G401 (cell line): ENCODE results near the gene EBNA1BP2. TPM values are rescaled to one million over a fixed set of nuclear protein-coding genes. Genes with fewer than 3 reads are reported as not detected.
"Not testable (repeated sequence)": the region's sequence is repeated elsewhere in the genome, so short reads cannot be mapped to it uniquely, and the experiment has no call there.

Experiments used
- DNase-seq: peaks from one replicate; pipeline ENCODE4 v3.0.0-alpha.2; 2015; ENCODE audit warnings: low spot score
- in situ Hi-C: cut with HindIII; loops from 2 replicates; pipeline ENCODE4 v1.10.0; 2016; ENCODE audit warnings: low sequenced_read_pairs, mixed read lengths
- total RNA-seq: library from RNA; depleted of rRNA; stranded (reverse); fragments of >200 nt; shearing (Covaris generic); gene quantifications from 2 replicates; pipeline ENCODE4 v1.2.3, GENCODE V29; 2014; rRNA removed

Gene EBNA1BP2, protein sequence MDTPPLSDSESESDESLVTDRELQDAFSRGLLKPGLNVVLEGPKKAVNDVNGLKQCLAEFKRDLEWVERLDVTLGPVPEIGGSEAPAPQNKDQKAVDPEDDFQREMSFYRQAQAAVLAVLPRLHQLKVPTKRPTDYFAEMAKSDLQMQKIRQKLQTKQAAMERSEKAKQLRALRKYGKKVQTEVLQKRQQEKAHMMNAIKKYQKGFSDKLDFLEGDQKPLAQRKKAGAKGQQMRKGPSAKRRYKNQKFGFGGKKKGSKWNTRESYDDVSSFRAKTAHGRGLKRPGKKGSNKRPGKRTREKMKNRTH
- 300 and 331 TPM in 2 replicates for total RNA-seq

DNA sequence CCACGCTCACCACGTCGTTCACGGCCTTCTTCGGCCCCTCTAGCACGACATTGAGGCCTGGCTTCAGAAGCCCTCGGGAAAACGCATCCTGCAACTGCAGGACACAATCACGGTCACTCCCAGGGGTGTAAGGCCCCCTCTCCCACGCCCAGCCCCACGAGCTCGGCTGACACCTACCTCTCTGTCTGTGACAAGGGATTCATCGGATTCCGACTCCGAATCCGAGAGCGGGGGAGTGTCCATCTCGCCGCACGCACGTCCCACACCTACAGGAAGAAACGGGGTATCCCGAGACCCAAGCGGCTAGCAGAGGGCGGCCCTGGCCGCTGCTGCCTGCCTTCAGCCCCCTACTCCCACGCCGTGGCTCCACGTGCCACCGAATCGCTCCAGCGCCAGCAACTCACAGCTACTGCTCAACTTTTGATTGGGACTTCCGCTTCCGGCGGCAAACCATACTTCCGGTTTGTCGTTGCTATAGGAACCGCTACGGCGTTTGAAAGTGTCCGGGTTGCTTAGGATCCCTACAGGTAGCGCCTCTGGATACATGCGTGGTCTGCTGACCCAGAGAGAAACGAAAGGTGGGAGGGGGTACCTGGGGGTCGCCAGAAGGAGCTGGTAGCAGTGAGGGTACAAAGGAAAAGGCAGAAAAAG lies at the start of gene EBNA1BP2, which contains the start of gene CFAP57:
Gene EBNA1BP2, minus strand, starts transcription at position 415 of the 651 bp plus-strand sequence. Its CDS starts 172 bp downstream, at position 243.
Gene CFAP57, plus strand, starts transcription at position 455 of the 651 bp plus-strand sequence. CDS start 424 bp downstream, outside the sequence.
- in situ Hi-C loops, result no loop called here
- peak; percentile 94 for DNase-seq

DNA sequence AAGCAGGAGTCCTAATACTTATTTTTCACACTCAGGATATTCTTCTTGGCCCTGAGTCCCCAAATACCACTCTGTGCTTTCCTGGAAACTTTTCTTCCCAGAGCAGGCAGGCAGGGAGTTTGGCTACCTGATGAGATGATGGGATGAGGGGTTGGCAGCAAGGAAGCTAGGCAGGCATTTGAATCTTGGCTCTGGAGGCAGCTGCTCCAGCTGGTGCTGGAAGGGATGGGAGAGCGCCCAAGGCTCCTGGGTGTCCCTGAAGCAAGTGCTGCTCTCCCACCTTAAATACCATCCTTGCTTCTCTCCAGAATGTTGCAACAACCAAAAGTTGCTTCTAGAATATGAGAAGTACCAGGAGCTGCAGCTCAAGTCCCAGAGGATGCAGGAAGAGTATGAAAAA lies 49.7 kb upstream of the EBNA1BP2 start:
- DNase-seq, result no peak
- in situ Hi-C loops, result no loop called here

DNA sequence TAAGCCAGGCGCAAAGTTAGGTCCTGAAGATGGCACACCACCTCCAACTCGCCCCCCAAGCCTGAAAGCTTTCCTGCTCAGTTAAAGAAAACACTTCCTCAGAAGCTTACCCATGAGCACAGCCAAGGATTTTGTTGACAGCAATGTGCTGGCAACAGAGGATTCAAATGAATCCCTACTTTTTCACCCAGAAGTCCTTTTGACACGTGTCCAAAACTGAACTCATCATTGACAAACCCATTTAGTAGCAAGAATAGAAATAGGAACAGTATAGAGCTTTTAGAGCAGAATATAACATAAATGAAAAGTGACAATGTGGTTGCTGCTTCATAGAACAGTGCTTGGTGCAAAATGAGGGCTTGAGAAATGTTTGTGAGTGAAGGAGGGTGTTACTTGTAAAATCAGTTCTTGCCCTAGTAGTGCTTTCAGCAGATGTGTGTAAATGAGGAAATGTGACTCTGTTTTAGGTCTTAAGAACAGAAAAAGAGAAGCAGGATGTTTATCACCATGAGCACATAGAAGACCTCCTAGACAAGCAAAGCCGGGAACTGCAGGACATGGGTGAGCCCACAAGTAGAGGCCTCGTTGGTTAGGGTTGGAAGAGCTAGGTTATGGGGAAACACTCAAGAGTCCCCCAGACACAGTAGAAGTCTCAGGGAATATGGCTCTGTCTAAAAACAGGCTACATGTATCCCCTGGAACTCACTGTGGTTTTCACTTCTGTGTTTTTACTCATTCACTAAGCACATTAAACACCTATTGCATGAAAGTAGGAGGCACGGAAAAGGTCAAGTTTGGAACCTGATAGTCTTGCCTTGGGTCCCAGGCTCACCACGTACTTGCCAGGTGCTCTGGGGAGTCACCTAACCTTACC lies 49.1 kb upstream of the EBNA1BP2 start:
- no peak for DNase-seq
- in situ Hi-C loops, result no loop called here

DNA sequence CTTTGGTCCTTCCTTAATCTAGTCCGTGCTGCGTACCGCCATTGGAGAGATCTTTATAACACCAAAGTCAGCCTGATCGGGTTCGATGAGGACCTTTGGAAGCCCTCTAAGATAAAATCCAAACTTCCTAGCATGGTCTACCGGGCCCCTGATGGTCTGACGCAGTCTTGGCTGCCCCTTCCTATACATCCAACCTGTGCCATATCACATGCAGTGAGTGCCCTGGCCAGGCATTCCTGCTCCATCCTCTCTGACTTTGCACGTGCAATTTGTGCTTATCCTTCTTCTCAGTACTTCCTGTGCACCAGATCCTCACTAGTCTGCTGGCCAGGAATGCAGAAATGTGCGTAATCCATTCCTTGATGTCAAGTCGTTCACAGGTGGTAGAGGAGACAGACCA lies 45.7 kb upstream of the EBNA1BP2 start:
- in situ Hi-C loops, result no loop called here
- DNase-seq, result no peak

DNA sequence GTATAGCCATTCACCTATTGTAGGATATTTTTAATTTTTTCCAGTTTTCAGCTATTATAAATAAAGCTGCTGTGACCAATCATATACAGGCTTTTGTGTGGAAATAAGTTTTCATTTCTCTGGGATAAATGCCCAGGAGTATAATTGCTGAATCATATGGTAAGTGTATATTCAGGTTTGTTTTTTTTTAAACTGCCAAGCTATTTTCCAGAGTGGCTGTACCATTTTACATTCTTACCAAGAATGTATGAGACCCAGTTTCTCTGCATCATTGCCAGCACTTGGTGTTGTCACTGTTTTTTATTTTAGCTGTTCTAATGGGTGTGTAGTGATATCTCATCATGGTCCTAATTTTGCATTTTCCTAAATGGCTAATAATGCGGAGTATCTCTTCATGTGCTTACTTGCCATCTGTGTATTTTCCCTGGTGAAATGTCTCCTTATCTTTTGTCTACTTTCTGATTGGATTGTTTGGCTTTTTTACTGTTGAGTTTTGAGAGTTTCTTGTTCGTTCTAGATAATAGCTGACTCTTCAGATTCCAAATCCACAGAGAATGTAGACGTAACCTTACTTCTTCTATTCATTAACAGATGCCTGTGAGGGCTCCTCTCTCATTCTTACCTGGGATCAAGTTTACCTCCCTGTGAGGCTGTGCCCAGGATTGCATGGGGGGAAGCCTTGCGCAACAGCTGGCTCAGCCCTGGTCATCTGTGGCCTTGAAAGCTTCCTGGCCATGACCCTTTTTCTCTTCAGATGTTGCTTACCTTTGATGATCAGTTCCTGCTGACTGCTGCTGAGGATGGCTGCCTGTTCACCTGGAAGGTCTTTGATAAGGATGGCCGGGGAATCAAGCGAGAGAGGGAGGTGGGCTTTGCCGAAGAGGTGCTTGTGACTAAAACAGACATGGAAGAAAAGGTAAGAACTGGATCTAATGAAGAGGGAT lies 42.7 kb upstream of the EBNA1BP2 start:
- in situ Hi-C loops, result no loop called here
- no peak for DNase-seq

DNA sequence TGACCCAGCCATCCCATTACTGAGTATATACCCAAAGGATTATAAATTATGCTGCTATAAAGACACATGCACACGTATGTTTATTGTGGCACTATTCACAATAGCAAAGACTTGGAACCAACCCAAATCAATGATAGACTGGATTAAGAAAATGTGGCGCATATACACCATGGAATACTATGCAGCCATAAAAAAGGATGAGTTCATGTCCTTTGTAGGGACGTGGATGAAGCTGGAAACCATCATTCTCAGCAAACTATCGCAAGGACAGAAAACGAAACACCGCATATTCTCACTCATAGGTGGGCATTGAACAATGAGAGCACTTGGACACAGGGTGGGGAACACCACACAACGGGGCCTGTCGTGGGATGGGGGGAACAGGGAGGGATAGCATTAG lies 36.2 kb upstream of the EBNA1BP2 start:
- in situ Hi-C loops, DNase-seq: not testable (repeated sequence)

DNA sequence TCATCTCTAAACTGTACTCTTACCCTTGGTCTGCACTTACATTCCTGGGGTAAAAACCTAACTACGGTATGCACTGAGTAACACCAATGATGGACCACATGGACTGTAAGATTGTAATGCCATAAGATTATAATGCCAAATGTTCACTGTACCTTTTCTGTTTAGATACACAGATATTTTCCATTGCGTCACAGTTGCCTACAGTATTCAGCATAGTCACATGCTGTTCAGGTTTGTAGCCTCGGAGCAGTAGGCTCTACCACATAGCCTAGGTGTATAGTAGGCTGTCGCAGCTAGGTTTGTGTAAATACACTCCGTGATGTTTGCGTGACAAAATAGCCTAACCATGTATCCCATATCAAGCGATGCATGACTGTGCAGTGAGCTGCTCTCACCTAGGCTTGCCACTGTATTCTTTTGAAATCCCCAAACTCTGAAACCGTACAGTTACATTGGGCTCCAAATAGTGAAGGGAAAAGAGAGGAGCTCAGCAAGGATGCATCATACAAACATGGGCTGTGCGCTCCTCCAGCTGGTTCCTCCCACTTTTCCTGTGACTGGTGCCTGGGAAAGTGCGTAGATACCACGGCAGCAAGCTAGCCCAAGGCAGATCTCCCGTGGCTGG lies 35.3 kb upstream of the EBNA1BP2 start:
- no peak for DNase-seq
- in situ Hi-C loops, result no loop called here

DNA sequence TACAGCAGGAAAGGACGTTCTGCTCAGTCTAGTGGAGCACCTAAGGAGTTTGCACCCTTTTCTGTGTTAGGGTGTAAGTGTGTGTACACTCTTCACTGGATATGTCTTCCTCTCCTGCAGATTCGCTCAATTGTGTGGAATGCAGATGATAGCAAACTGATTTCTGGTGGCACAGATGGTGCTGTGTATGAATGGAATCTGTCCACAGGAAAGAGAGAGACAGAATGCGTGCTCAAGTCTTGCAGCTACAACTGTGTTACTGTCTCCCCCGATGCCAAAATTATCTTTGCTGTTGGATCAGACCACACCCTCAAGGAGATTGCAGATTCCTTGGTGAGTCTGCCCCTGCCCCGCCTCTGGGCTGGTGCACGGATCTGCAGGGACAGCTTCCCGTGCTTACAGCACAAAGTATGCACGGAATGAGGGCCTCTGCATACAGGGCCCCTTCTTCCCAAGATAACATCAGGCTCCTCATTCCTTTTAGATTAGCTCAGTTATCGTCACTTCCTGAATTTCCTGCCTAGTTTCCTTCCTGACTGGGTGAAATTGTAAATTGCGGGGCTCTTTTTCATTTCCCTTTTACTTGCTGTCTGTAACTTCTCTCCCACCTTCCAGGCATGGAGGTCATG lies 34.6 kb upstream of the EBNA1BP2 start:
- peak; percentile 46 for DNase-seq
- in situ Hi-C loops, result no loop called here

DNA sequence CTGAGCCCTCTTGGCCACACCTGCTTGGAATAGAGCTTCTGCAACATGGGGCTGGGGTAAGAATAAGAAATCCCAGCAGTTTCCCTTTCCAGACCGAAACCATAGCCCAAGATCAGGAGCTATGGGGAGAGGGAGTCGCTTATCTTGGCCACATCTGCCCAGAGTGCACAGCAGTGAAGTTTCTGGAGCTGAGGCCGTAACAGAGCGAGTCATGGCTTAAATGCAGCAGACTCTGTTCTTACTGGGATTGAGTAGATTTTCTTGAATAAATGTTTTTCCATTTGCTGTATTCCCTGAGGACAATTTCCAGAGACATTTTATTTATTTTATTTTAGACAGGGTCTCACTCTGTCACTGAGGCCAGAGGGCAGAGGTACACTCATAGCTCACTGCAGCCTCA lies 33.6 kb upstream of the EBNA1BP2 start:
- in situ Hi-C loops, result no loop called here
- DNase-seq, result no peak

DNA sequence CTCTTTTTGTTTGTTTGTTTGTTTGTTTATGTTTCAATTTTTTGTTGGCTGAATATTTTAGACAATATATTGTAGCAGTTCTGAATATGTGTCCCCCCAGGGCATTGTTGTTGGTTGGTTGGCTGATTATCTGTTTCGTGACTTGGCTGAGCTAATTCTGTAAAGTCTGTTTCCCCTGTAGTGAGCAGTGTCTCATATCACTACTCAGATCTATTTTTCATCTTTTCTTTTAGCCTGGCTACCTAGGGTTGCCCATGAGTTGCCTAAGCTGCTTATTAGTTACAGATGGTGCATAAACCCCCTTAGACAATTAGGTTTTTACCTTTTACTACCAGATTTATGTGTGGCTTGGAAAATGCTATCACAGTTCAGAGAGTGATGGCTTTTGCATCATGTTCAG lies 32.3 kb upstream of the EBNA1BP2 start:
- in situ Hi-C loops, result no loop called here
- no peak for DNase-seq

DNA sequence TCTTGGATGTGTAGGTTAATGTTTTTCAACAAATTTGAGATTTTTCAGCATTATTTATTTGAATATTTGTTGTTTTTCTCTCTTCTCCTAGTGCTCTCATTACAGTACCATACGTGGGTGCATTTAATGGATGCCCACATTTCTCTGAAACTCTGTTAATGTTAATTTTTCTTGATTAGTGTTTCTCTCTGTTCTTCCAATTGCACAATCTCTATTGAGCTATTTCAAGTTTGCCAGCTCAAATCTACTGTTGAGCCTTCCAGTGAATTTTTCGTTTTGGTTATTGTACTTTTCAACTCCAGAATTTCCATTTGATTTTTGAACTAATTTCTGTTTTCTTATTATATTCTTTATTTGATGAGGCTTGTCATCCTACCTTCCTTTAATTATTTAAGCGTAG lies 31.8 kb upstream of the EBNA1BP2 start:
- no peak for DNase-seq
- in situ Hi-C loops, result no loop called here

DNA sequence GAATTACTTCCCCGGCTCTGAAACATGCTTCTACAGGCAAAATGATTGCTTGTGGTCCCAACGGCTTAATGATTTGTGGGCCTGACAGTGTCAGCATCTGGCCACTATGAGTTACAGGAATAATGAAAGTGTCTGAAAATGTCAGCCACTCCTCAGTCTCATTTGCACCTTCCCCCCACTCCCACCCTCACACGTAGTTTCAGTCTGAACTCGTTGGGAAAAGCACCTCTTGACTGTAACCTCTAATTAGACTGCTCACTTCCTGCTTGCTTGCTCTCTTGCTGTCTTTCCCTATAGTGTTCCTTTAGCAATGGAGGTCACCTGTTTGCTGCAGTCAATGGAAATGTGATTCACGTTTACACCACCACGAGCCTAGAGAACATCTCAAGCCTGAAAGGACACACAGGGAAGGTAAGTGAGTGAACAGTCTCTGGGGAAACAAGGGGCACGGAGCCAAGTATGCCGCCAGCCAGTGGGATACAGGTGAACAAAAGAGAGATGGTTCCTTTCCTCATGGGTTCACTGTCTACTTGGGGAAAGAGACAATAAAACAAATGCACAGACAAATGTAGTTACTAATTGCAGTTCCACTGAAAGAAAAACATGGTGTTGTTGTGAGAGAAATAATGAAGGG lies 27.1 kb upstream of the EBNA1BP2 start:
- DNase-seq, result no peak
- in situ Hi-C loops, result no loop called here

DNA sequence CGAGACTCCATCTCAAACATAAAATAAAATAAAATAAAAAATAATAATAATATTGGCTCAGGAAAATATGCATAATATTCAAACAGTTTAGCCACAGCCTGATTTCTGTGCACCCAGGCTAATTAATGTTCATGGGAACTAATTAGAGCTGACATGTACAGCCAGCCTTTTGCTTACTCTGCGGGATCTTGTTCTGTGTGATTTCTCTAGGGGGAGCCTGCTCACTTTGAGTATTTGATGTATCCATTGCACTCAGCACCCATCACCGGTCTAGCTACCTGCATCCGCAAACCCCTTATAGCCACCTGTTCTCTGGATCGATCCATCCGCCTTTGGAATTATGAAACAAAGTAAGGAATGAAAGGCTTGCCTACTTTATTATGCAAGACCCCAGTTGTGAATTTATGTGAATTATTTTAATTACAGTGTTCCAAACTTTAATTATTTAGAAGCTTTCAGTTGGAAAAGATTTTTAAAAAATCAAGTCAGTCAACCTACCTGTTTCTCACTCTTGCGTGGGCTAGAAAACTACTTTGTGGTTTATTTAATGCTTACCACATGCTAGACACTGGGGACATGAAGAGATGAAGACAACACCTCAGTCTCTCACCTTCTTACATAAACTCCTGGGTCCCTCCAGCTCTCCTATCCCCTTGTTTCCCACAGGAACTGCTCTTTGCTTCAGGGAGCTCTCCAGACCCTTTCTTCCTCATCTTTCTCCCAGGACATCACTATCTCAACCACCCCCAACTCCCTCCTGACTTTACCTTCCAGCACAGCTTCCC lies 25.4 kb upstream of the EBNA1BP2 start:
- in situ Hi-C loops, result no loop called here
- no peak for DNase-seq

DNA sequence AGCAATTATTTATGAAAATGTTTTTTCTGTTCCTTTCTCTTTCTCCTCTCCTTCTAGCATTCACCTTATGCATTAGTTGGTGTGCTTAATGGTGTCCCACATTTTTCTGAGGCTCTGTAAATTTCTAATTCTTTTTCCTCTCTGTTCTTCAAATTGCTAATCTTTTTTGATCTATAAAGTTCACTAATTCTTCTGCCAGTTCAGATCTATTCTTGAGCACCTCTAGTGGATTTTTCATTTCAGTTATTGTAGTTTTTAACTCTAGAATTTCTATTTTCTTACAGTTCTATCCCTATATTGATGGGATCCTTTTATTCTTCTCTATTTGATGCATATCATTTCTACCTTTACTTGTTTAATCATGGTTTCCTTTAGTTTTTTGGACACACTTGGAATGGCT lies 22.4 kb upstream of the EBNA1BP2 start:
- in situ Hi-C loops, result no loop called here
- no peak for DNase-seq

DNA sequence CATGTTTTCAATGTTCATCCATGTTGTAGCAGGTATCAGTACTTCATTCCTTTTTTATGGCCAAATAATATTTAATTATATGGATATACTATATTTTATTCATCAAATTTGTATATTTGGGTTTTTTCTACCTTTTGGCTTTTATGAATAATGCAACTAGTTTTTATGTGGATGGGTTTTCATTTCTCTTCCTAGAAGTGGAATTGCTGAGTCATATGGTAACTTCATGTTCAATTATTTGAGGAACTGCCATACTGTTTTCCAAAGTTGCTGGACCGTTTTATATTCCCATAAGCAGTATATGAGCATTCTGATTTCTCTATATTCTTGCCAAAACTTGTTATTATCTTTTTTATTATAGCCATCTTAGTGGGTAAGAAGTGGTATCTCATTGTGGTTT lies 16.0 kb upstream of the EBNA1BP2 start:
- DNase-seq, result no peak
- in situ Hi-C loops, result no loop called here

DNA sequence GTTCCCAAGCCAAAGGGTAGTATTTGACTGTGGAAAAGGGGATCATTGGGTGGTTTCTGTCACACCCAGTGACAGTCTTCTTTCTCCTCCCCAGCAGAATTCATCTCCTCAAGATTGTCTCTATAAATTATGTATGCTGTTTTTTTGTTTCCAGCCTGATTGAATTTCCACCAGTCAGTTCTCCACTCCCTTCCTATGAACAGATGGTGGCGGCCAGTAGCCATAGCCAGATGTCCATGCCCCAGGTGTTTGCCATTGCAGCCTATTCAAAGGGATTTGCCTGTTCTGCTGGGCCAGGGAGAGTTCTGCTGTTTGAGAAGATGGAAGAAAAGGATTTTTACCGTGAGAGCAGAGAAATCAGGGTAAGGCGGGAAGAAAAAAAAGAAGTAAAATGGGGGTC lies 12.9 kb upstream of the EBNA1BP2 start:
- in situ Hi-C loops, result no loop called here
- no peak for DNase-seq

DNA sequence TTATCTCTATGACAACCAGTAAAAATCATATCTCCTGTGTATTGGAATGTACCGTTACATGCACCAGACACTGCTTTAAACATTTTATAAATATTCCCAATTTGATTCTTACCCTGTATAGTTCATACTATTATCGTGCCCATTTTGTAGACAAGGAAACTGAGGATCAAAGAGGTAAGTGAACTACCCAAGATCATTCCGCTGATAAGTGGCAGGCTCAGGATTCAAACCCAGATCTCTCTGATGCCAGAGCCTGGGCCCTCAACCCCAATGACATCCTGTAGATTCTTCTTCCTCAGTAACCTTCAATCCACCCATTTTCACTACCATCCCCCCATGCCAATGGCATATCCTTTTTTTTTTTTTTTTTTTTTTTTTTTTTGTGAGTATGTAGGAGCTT lies 12.3 kb upstream of the EBNA1BP2 start:
- in situ Hi-C loops, result no loop called here
- no peak for DNase-seq
